NCI-H82 (cell line): ENCODE results near the gene MTERF2.
"Not testable (repeated sequence)": the region's sequence is repeated elsewhere in the genome, so short reads cannot be mapped to it uniquely, and the experiment has no call there.

ENCODE experiments used
- DNase-seq: peaks from one replicate; lab custom pipeline; 2025; lab: John Stamatoyannopoulos, UW

MTERF2 gene

GRCh38 chr12:106986625-106987389, at the start of gene MTERF2:
MTERF2 (minus strand) TSS chr12:106987146; CDS start chr12:106978714, 8,432 bp downstream.
- DNase-seq: peak; percentile 98

GRCh38 chr12:107035733-107036132, 48.8 kb upstream of the MTERF2 start:
- DNase-seq: no peak

- no peak for DNase-seq
Observed at GRCh38 chr12:107033758-107034739, 47.1 kb upstream of the MTERF2 start.

GRCh38 chr12:107032266-107032665, 45.3 kb upstream of the MTERF2 start:
- DNase-seq: no peak

GRCh38 chr12:107031061-107031460, 44.1 kb upstream of the MTERF2 start:
- DNase-seq: peak; percentile 6

- DNase-seq: no peak
Observed at GRCh38 chr12:107029081-107029480, 42.1 kb upstream of the MTERF2 start.

GRCh38 chr12:107027636-107028053, 40.7 kb upstream of the MTERF2 start:
- DNase-seq: peak; percentile 62

- DNase-seq: no peak
Observed at GRCh38 chr12:107026806-107027635, 40.1 kb upstream of the MTERF2 start.

- DNase-seq: peak; percentile 87
Observed at GRCh38 chr12:107026356-107026755, 39.4 kb upstream of the MTERF2 start.

GRCh38 chr12:107025671-107026070, 38.7 kb upstream of the MTERF2 start:
- no peak for DNase-seq

- DNase-seq: no peak
Observed at GRCh38 chr12:107019546-107019945, 32.6 kb upstream of the MTERF2 start.

- no peak for DNase-seq
Observed at GRCh38 chr12:107017042-107017441, 30.1 kb upstream of the MTERF2 start.

- peak; percentile 47 for DNase-seq
Observed at GRCh38 chr12:107014055-107014454, 27.1 kb upstream of the MTERF2 start.

- no peak for DNase-seq
Observed at GRCh38 chr12:107012736-107013425, 25.9 kb upstream of the MTERF2 start.

GRCh38 chr12:107011519-107011918, 24.6 kb upstream of the MTERF2 start:
- DNase-seq: no peak

- DNase-seq: no peak
Observed at GRCh38 chr12:107007411-107007810, 20.5 kb upstream of the MTERF2 start.

GRCh38 chr12:107002665-107003064, 15.7 kb upstream of the MTERF2 start:
- DNase-seq: not testable (repeated sequence)

GRCh38 chr12:106999446-106999845, 12.5 kb upstream of the MTERF2 start:
- DNase-seq: no peak

- DNase-seq: no peak
Observed at GRCh38 chr12:106997916-106998315, 11.0 kb upstream of the MTERF2 start.

GRCh38 chr12:106996102-106996501, 9.2 kb upstream of the MTERF2 start:
- DNase-seq: not testable (repeated sequence)

- DNase-seq: no peak
Observed at GRCh38 chr12:106994579-106995220, 7.8 kb upstream of the MTERF2 start.
